ENCODE measurements around the gene ANKRD11.
"Not testable (repeated sequence)": the region's sequence is repeated elsewhere in the genome, so short reads cannot be mapped to it uniquely, and the experiment has no call there.

The ANKRD11 gene

GRCh38 chr16:89478576-89479221, 11.7 kb downstream of the ANKRD11 start:
- no peak for DNase-seq (ENCODE audit: low spot score)

- no peak for DNase-seq (ENCODE audit: low spot score)
Measured at GRCh38 chr16:89476811-89477261, 13.5 kb downstream of the ANKRD11 start.

DNA sequence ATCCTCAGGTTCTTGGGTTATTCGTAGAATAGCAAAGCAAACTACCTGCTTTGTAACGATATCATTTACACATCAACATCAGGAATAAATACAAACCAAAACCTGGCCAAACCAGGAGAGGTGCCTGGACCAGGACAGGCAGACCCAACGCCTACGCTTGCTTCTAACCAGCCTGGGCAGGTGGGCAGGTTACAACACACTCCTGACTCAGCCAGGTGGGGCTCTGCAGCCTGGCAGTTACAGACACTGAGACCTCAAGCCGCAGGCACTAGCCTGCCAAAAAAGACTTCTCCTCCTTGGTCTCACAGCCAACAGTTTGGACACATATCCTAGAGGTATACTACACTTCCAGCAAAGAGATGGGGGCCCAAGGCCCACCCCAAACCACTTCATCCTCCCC, 14.0 kb downstream of the ANKRD11 start:
- DNase-seq (ENCODE audit: low spot score), result no peak

- no peak for DNase-seq (ENCODE audit: low spot score)
Measured at GRCh38 chr16:89475144-89475543, 15.2 kb downstream of the ANKRD11 start.

- DNase-seq (ENCODE audit: low spot score), result no peak
Measured at GRCh38 chr16:89473791-89474414, 16.5 kb downstream of the ANKRD11 start.

DNA sequence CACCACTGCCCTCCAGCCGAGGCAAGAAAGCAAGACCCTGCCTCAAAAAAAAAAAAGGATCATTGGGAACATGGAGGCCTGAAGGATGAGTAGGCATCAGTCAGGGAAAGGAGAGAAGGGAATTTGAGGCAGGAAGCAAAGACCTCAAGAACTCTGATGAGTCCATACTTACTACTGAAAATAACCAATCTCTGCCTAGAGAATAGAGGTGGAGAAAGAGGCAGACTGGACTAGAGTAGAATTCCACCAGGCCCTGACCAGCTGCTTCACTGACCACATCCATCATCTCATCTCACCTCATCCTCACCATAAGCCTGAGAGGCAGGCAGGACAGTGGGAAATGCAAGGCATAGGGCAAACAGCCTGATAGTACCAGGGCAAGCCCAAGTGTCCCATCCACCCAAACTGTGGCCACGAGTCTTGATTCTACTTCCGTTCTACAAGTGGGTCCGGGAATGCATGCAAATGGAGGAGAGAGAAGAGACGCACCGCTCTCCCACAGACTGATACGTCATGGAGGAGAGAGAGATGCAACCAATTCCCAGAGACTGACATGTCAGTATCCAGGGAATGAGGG, 17.1 kb downstream of the ANKRD11 start:
- DNase-seq (ENCODE audit: low spot score), result no peak

DNA sequence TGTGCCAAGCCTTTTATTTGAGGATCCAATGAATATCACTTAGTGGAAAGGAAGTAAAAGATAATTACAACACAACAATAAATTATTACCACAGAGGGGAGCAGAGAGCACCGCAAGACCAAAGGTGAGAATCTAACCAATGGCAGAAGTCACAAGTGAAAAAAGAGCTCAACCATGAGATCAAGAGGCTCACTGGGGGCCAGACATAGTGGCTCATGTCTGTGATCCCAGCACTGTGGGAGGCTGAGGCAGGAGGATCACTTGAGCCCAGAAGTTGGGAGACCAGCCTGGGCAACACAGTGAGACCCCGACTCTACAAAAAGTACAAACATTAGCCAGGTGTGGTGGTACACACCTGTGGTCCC, 17.7 kb downstream of the ANKRD11 start:
- peak; percentile 42 for DNase-seq (ENCODE audit: low spot score)

- DNase-seq (ENCODE audit: low spot score), result no peak
Measured at GRCh38 chr16:89467382-89467781, 23.0 kb downstream of the ANKRD11 start.

- DNase-seq (ENCODE audit: low spot score), result no peak
Measured at GRCh38 chr16:89466920-89467319, 23.4 kb downstream of the ANKRD11 start.

GRCh38 chr16:89463312-89463711, 27.0 kb downstream of the ANKRD11 start:
- not testable (repeated sequence) for DNase-seq (ENCODE audit: low spot score)

- not testable (repeated sequence) for DNase-seq (ENCODE audit: low spot score)
Measured at GRCh38 chr16:89462639-89463038, 27.7 kb downstream of the ANKRD11 start.

DNA sequence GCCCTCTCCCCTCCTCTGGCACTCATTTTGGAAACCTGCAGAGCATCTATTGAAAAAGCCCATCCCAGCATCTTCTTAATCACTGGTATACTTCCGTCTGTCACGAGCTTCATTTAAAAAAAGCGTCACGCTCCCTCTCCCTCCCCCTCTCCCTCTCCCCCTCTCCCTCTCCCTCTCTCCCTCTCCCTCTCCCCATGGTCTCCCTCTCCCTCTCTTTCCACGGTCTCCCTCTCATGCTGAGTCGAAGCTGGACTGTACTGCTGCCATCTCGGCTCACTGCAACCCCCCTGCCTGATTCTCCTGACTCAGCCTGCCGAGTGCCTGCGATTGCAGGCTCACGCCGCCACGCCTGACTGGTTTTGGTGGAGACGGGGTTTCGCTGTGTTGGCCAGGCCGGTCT, 28.5 kb downstream of the ANKRD11 start:
- not testable (repeated sequence) for DNase-seq (ENCODE audit: low spot score)

DNA sequence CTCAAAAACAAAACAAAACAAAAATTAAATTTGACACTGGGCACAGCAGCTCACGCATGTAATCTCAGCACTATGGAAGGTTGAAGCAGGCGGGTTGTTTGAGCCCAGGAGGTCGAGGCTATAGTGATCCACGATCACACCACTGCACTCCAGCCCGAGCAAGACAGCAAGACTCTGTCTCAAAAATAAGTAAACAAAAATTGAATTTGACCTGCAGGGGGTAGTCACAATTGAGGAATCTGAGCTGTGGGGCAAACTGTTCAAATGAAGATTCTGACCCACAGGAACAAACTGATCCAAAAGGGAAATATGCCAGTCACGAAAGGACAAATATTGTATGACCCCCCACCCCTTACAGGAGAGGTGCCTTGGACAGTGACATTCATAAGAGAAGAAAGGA, 29.8 kb downstream of the ANKRD11 start:
- no peak for DNase-seq (ENCODE audit: low spot score)

DNA sequence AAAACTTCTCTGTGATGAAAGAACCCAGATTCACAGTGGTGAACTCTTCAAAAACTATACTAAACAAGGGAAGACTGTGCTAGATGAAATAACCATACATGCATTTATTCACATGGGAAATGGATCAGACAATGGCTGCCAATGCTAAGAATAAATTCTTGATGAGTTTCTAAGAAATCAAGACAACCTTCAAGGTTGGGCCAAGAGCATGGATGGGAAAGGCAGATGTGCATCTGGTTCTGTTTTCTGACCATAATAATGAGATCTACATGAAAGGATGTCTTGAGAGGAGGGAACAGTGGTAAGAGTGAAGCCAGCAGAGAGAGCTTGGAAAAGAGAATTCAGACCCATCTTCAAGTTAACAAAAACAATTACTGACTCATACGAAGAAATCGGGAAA, 31.4 kb downstream of the ANKRD11 start:
- DNase-seq (ENCODE audit: low spot score), result no peak

- DNase-seq (ENCODE audit: low spot score), result no peak
Measured at GRCh38 chr16:89458551-89458950, 31.8 kb downstream of the ANKRD11 start.

DNA sequence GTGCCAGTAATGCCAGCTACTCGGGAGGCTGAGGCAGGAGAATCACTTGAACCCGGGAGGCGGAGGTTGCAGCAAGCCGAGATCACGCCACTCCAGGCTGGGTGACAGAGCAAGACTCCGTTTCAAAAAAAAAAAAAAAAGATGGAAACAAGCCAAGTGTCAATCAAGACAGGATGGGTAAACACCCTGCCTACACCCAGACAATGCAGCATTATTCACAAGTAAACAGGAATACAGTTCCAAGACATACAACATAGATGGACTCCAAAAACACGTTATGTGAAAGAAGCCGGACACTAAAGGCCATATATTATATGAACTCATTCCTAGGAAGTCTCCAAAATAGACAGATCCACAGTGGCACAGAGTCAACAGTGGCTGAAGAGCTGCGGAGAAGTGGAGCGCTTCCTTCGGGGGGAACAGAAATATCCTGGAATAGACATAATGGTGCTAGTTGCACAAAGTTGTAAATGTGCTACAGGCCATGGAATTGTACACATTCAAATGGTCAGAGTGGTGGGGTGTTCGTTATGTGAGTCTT, 33.9 kb downstream of the ANKRD11 start:
- no peak for DNase-seq (ENCODE audit: low spot score)

GRCh38 chr16:89455692-89456091, 34.7 kb downstream of the ANKRD11 start:
- DNase-seq (ENCODE audit: low spot score), result no peak

GRCh38 chr16:89455178-89455577, 35.2 kb downstream of the ANKRD11 start:
- DNase-seq (ENCODE audit: low spot score), result no peak

- DNase-seq (ENCODE audit: low spot score), result not testable (repeated sequence)
Measured at GRCh38 chr16:89454378-89455125, 35.8 kb downstream of the ANKRD11 start.

DNA sequence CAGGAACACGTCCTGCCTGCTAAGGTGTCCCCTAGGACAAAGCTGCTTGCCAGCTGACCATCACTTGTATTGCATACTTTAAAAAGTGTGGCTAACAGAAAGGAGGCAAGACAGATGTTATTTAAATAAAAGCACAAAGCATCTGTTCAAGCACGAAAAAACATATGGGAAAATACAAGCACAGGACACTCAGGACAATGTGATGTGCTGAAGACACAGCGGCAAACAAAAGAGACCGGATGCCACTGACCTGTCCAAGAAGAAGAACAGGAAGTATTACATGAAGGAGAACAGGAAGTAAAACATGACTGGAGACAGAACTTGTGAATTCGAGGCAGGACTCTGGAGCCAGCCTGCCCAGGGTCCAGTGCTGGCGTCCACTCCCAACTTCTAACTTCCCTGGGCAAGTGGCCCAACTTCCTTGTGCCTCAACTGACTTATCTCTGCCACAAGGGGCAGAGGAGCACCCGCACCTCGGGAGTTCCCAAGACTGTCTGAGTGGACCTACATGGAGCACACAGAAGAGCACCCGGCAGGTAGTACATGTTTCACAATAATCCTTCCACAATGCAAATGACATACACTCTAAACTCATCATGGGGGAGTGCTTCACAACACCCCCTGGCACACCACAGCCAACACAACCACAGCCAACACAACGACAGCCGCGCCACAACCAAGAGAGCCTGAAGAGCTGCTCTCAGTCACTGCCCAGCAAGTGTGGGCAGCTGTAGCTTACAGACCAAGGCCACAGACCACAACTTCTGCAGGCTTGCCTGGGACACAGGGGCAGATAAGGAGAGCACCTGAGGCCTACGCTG, 36.6 kb downstream of the ANKRD11 start:
- DNase-seq (ENCODE audit: low spot score), result no peak

GRCh38 chr16:89452925-89453324, 37.4 kb downstream of the ANKRD11 start:
- no peak for DNase-seq (ENCODE audit: low spot score)

GRCh38 chr16:89452241-89452640, 38.1 kb downstream of the ANKRD11 start:
- DNase-seq (ENCODE audit: low spot score), result no peak
